ENCODE measurements around the gene ARID1B. TPM values are rescaled to one million over a fixed set of nuclear protein-coding genes. Genes with fewer than 3 reads are reported as not detected.
A peak's percentile ranks its signal among the peaks of the same experiment; 100 is the strongest.

ARID1B gene
- total and polyA plus RNA-seq, 2 of the 13 experiments (the other 11 are each of a cell fraction or from before 2014, with no cell fraction given) = 20.1 to 32.6 TPM

DNA sequence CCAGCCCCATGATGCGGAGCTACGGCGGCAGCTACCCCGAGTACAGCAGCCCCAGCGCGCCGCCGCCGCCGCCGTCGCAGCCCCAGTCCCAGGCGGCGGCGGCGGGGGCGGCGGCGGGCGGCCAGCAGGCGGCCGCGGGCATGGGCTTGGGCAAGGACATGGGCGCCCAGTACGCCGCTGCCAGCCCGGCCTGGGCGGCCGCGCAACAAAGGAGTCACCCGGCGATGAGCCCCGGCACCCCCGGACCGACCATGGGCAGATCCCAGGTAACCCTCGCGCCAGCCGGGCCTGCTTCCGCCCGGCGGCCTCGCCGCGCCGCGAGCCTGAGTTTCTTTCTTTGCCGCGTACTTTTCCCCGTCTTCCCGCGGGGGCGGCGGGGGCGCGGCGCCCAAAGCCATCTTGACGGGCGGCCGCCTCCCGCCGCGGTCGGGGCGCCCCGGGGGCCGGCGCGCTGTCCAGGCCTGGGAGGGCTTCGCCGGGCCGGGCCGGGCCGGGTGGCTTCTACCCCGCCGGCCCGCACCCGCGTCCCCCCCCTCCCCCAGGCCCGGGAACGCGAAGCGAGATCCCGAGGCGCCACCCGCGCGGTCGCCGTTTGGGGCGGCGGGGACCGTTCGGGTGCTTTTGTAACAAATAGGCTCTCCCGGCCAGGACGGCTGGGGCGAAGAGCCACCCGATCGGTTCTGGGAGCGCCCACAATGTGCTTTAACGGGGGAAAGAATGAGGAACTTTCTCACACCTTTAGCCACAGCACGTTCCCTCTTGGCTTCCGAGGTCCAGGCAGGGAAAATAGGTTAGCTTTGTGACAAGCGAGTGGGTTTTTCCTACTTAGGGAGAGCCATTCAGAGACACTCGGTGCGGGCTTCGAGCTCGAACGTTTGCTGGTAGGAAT, 2.3 kb downstream of the ARID1B start (continued):
- TF ChIP-seq, protein P1, sequence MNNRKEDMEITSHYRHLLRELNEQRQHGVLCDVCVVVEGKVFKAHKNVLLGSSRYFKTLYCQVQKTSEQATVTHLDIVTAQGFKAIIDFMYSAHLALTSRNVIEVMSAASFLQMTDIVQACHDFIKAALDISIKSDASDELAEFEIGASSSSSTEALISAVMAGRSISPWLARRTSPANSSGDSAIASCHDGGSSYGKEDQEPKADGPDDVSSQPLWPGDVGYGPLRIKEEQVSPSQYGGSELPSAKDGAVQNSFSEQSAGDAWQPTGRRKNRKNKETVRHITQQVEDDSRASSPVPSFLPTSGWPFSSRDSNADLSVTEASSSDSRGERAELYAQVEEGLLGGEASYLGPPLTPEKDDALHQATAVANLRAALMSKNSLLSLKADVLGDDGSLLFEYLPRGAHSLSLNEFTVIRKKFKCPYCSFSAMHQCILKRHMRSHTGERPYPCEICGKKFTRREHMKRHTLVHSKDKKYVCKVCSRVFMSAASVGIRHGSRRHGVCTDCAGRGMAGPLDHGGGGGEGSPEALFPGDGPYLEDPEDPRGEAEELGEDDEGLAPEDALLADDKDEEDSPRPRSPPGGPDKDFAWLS (CRISPR knock-in tag; IDR thresholded peaks at IDR 0.05; ENCODE audit: borderline replicate concordance) = no peak
- TF ChIP-seq ETV5 (CRISPR knock-in tag; IDR thresholded peaks at IDR 0.05; ENCODE audit: borderline replicate concordance) (peak; percentile 10; the same call in 1 of the 2 replicates), KDM2A (CRISPR knock-in tag; IDR thresholded peaks at IDR 0.05; ENCODE audit: borderline replicate concordance, low read depth) (peak; percentile 89; the same call in 1 of the 2 replicates), RNF2 (conservative IDR thresholded peaks at IDR 0.05; ENCODE audit: low read depth) (no peak), SUZ12 (IDR thresholded peaks at IDR 0.05; ENCODE audit: low read depth, low read length) (no peak), KLF16 (CRISPR knock-in tag; IDR thresholded peaks at IDR 0.05) (0 out of 4 replicates have a peak, but pooled peaks of 1 of the 2 experiments have one; percentile 9), PRMT3 (CRISPR knock-in tag; IDR thresholded peaks at IDR 0.05; ENCODE audit: borderline replicate concordance, low read depth) (peak; percentile 9; the same call in 1 of the 2 replicates), ELF3 (CRISPR knock-in tag; IDR thresholded peaks at IDR 0.05) (no peak), HNRNPK (IDR thresholded peaks at IDR 0.05; ENCODE audit: low read depth, low read length, poor library complexity, severe bottlenecking) (no peak), HIVEP1 (CRISPR knock-in tag; IDR thresholded peaks at IDR 0.05) (0 out of 2 replicates have a peak, but pooled peaks have one; percentile 31), FOXK1 (CRISPR knock-in tag; IDR thresholded peaks at IDR 0.05; ENCODE audit: borderline replicate concordance, low read depth) (no peak), SRY (CRISPR knock-in tag; IDR thresholded peaks at IDR 0.05) (peak; percentile 39; the same call in 1 of the 2 replicates), ZEB1 (IDR thresholded peaks at IDR 0.05; ENCODE audit: insufficient replicate concordance, low read depth) (no peak), CBFB (CRISPR knock-in tag; IDR thresholded peaks at IDR 0.05) (0 out of 2 replicates have a peak, but pooled peaks have one; percentile 18), ZNF501 (CRISPR knock-in tag; IDR thresholded peaks at IDR 0.05) (peak; percentile 35; the same call in 1 of the 2 replicates), BORCS8-MEF2B (CRISPR knock-in tag; IDR thresholded peaks at IDR 0.05) (0 out of 2 replicates have a peak, but pooled peaks have one; percentile 36), ZNF121 (CRISPR knock-in tag; IDR thresholded peaks at IDR 0.05) (no peak), FIP1L1 (IDR thresholded peaks at IDR 0.05; ENCODE audit: borderline replicate concordance, insufficient read depth, low read depth, low read length) (no peak), ZBTB38 (CRISPR knock-in tag; IDR thresholded peaks at IDR 0.05) (no peak), DPF2 (CRISPR knock-in tag; IDR thresholded peaks at IDR 0.05; ENCODE audit: borderline replicate concordance, low read depth) (no peak)
- TF ChIP-seq, protein P2, sequence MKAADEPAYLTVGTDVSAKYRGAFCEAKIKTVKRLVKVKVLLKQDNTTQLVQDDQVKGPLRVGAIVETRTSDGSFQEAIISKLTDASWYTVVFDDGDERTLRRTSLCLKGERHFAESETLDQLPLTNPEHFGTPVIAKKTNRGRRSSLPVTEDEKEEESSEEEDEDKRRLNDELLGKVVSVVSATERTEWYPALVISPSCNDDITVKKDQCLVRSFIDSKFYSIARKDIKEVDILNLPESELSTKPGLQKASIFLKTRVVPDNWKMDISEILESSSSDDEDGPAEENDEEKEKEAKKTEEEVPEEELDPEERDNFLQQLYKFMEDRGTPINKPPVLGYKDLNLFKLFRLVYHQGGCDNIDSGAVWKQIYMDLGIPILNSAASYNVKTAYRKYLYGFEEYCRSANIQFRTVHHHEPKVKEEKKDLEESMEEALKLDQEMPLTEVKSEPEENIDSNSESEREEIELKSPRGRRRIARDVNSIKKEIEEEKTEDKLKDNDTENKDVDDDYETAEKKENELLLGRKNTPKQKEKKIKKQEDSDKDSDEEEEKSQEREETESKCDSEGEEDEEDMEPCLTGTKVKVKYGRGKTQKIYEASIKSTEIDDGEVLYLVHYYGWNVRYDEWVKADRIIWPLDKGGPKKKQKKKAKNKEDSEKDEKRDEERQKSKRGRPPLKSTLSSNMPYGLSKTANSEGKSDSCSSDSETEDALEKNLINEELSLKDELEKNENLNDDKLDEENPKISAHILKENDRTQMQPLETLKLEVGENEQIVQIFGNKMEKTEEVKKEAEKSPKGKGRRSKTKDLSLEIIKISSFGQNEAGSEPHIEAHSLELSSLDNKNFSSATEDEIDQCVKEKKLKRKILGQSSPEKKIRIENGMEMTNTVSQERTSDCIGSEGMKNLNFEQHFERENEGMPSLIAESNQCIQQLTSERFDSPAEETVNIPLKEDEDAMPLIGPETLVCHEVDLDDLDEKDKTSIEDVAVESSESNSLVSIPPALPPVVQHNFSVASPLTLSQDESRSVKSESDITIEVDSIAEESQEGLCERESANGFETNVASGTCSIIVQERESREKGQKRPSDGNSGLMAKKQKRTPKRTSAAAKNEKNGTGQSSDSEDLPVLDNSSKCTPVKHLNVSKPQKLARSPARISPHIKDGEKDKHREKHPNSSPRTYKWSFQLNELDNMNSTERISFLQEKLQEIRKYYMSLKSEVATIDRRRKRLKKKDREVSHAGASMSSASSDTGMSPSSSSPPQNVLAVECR (CRISPR knock-in tag; IDR thresholded peaks at IDR 0.05; ENCODE audit: borderline replicate concordance) = 0 out of 2 replicates have a peak, but pooled peaks have one; percentile 63
- TF ChIP-seq, protein P3, sequence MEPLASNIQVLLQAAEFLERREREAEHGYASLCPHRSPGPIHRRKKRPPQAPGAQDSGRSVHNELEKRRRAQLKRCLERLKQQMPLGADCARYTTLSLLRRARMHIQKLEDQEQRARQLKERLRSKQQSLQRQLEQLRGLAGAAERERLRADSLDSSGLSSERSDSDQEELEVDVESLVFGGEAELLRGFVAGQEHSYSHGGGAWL (CRISPR knock-in tag; IDR thresholded peaks at IDR 0.05) = 0 out of 2 replicates have a peak, but pooled peaks have one; percentile 29
